SK-N-SH (cell line): ENCODE results near the gene TMEM95. TPM values are rescaled to one million over a fixed set of nuclear protein-coding genes. Genes with fewer than 3 reads are reported as not detected.

ENCODE experiments used
- CTCF ChIA-PET: fragments of 300-600, 350-600 bp; formaldehyde crosslinking; extraction: SDS; loops from one replicate; lab custom pipeline; 2021; lab: Yijun Ruan, JAX
- POLR2A ChIA-PET: fragments of 350-600 bp; sonication (Branson Sonifier 250); formaldehyde crosslinking; extraction: SDS; loops from one replicate; lab custom pipeline; 2020; ENCODE audit warnings: antibody characterized with exemption, inconsistent platforms; lab: Yijun Ruan, JAX
- DNase-seq: peaks from one replicate; pipeline ENCODE4 v3.0.0; 2012
- H2AFZ ChIP-seq: fragments of 200-600 bp; sonication (generic); 2 replicates; pipeline ENCODE4 v1.8.1; 2016; ENCODE audit warnings: antibody characterized with exemption, mild to moderate bottlenecking, low read depth
- H3F3A ChIP-seq: fragments of 200-600 bp; sonication (generic); replicated peaks from 2 replicates; pipeline ENCODE3; 2016; ENCODE audit warnings: antibody characterized with exemption, mild to moderate bottlenecking; ENCODE audit not compliant: insufficient read depth
- H3K27ac ChIP-seq, 2 experiments: fragments of 200-500 bp in 1 of 2; fragments of 200-600 bp in 1 of 2; sonication (Bioruptor generic) in 1 of 2; sonication (generic), shearing (Covaris generic) in 1 of 2; 2 replicates each; pipeline versions ENCODE4 v1.5.1 to v1.6.1; 2014 to 2016; ENCODE audit warnings: low read depth in 2 of 2, inconsistent platforms in 1 of 2, low read length in 1 of 2, mild to moderate bottlenecking in 1 of 2, mixed read lengths in 1 of 2
- H3K27me3 ChIP-seq: fragments of 200-600 bp; sonication (generic), shearing (Covaris generic); 2 replicates; pipeline ENCODE4 v1.6.1; 2016; ENCODE audit warnings: mixed run types; ENCODE audit not compliant: insufficient read depth
- H3K36me3 ChIP-seq, 2 experiments: fragments of 200-500 bp in 1 of 2; fragments of 200-600 bp in 1 of 2; sonication (Bioruptor generic) in 1 of 2; sonication (generic) in 1 of 2; replicated peaks in 1 of 2; 2 replicates each; pipeline versions ENCODE3 to v1.5.1; 2014 to 2016; ENCODE audit warnings: low read length in 1 of 2, mild to moderate bottlenecking in 1 of 2; ENCODE audit not compliant: insufficient read depth in 2 of 2, control insufficient read depth in 1 of 2
- H3K4me1 ChIP-seq, 2 experiments: fragments of 200-500 bp in 1 of 2; fragments of 200-600 bp in 1 of 2; sonication (Bioruptor generic) in 1 of 2; sonication (generic), shearing (Covaris generic) in 1 of 2; 2 replicates each; pipeline versions ENCODE4 v1.5.1 to v1.6.1; 2014 to 2016; ENCODE audit warnings: low read depth in 1 of 2, low read length in 1 of 2, mixed run types in 1 of 2; ENCODE audit not compliant: insufficient read depth in 2 of 2, control insufficient read depth in 1 of 2
- H3K4me2 ChIP-seq: fragments of 200-600 bp; sonication (generic), shearing (Covaris generic); 2 replicates; pipeline ENCODE4 v1.6.1; 2017; ENCODE audit warnings: mixed run types
- H3K4me3 ChIP-seq, 2 experiments: fragments of 200-500 bp in 1 of 2; fragments of 200-600 bp in 1 of 2; sonication (Bioruptor generic) in 1 of 2; sonication (generic), shearing (Covaris generic) in 1 of 2; 2 replicates each; pipeline versions ENCODE4 v1.5.1 to v1.8.1; 2014 to 2016; ENCODE audit warnings: low read depth in 2 of 2, inconsistent platforms in 1 of 2, low read length in 1 of 2, mild to moderate bottlenecking in 1 of 2, mixed read lengths in 1 of 2, moderate library complexity in 1 of 2
- H3K79me2 ChIP-seq: fragments of 200-600 bp; sonication (generic); 2 replicates; pipeline ENCODE4 v1.8.1; 2017; ENCODE audit warnings: mild to moderate bottlenecking; ENCODE audit not compliant: insufficient read depth
- H3K9ac ChIP-seq: fragments of 200-600 bp; sonication (generic); 2 replicates; pipeline ENCODE4 v1.6.1; 2017; ENCODE audit warnings: mixed run types
- H3K9me2 ChIP-seq: fragments of 200-600 bp; sonication (generic); 2 replicates; pipeline ENCODE4 v1.6.1; 2017; ENCODE audit warnings: mixed run types
- H3K9me3 ChIP-seq: fragments of 200-600 bp; sonication (generic); 2 replicates; pipeline ENCODE4 v1.6.1; 2017; ENCODE audit warnings: mixed run types, mild to moderate bottlenecking, moderate library complexity
- H4K20me1 ChIP-seq: fragments of 200-600 bp; sonication (generic); 2 replicates; pipeline ENCODE4 v1.6.1; 2017; ENCODE audit warnings: mild to moderate bottlenecking, mixed run types; ENCODE audit not compliant: insufficient read depth
- ELF1 ChIP-seq: IDR thresholded peaks from 2 replicates; pipeline ENCODE4 v1.4.0; 2012
- EP300 ChIP-seq, 2 experiments: IDR thresholded peaks; 2 replicates each; pipeline versions ENCODE4 v1.4.0 to v1.6.1; 2012; ENCODE audit warnings: borderline replicate concordance in 1 of 2, low read depth in 1 of 2, low read length in 1 of 2
- EZH2phosphoT487 ChIP-seq: fragments of 200-600 bp; sonication (generic); IDR thresholded peaks from 2 replicates; pipeline ENCODE4 v1.6.1; 2017; ENCODE audit warnings: low read depth, mixed run types, mild to moderate bottlenecking, antibody characterized with exemption, moderate library complexity, borderline replicate concordance
- FOSL2 ChIP-seq: IDR thresholded peaks from 2 replicates; pipeline ENCODE4 v1.4.0; 2012; ENCODE audit warnings: low read depth, mild to moderate bottlenecking, moderate library complexity, borderline replicate concordance
- FOXJ3 ChIP-seq: sonication (generic); formaldehyde crosslinking; IDR thresholded peaks from 2 replicates; pipeline ENCODE4 v1.5.1; 2020; ENCODE audit warnings: mild to moderate bottlenecking, missing genetic modification reagents
- FOXM1 ChIP-seq: IDR thresholded peaks from 2 replicates; pipeline ENCODE4 v1.4.0; 2012; ENCODE audit warnings: low read depth, mild to moderate bottlenecking
- GATA2 ChIP-seq: sonication (generic); formaldehyde crosslinking; IDR thresholded peaks from 2 replicates; pipeline ENCODE4 v1.5.0; 2020; ENCODE audit warnings: mild to moderate bottlenecking, missing genetic modification reagents
- RXRA ChIP-seq: IDR thresholded peaks from 2 replicates; pipeline ENCODE4 v1.4.0; 2012; ENCODE audit warnings: low read depth, mild to moderate bottlenecking, borderline replicate concordance
- TAF1 ChIP-seq: IDR thresholded peaks from 2 replicates; pipeline ENCODE4 v1.6.1; 2012; ENCODE audit warnings: low read depth, mild to moderate bottlenecking, low read length, moderate library complexity, borderline replicate concordance
- TCF12 ChIP-seq: IDR thresholded peaks from 2 replicates; pipeline ENCODE4 v1.4.0; 2012
- TEAD4 ChIP-seq: IDR thresholded peaks from 2 replicates; pipeline ENCODE4 v1.4.0; 2012; ENCODE audit warnings: mild to moderate bottlenecking, borderline replicate concordance; ENCODE audit not compliant: insufficient read depth
- USF2 ChIP-seq: fragments of 150-350 bp; IDR thresholded peaks from 2 replicates; pipeline ENCODE4 v1.6.1; 2017; ENCODE audit warnings: antibody characterized with exemption, low read length, low read depth, borderline replicate concordance
- WGBS: methylation state at CpG from one replicate; pipeline ENCODE4 v1.1.6; 2017; ENCODE audit warnings: low lambda C conversion rate; 5-methylcytosine and 5-hydroxymethylcytosine counted together
- polyA plus RNA-seq, 3 experiments: library from polyadenylated mRNA; depleted of rRNA; stranded (reverse); fragments of >200 nt; gene quantifications; 2 replicates each; pipeline ENCODE4 v1.2.3, GENCODE V29; 2012
- TF ChIP-seq, protein P1 (sequence below): IDR thresholded peaks from 2 replicates; pipeline ENCODE4; 2012
- TF ChIP-seq, protein P2 (sequence below): fragments of 200-600 bp; sonication (generic); IDR thresholded peaks from 2 replicates; pipeline ENCODE4 v1.6.1; 2017; ENCODE audit warnings: antibody characterized with exemption, mild to moderate bottlenecking, moderate library complexity

Gene TMEM95
- polyA plus RNA-seq, 1 of the 3 experiments (the other 2 are of a cell fraction), result not detected

- H3K9me3 ChIP-seq, result no peaks in the 10 kb centered on the region
- H2AFZ ChIP-seq, result no peak overlapping the region
- peak overlapping the region in 1 of 2 experiments; percentile 91; a peak in 1 of 4 replicates for H3K27ac ChIP-seq
- H3K9me2 ChIP-seq, result no peaks in the 10 kb centered on the region
- H3F3A ChIP-seq, result peaks cover 67% of the 10 kb centered on the region
- no peaks in the 10 kb centered on the region for H3K27me3 ChIP-seq
- peak overlapping the region; percentile 76 to 79 for H3K4me3 ChIP-seq
- ChIA-PET CTCF (interaction anchor here (0.6 to 2.6 kb wide), 6 partner anchors 13 to 602 kb away, joined by 3 to 7 read pairs (median 3); no protein-coding TSS in a partner anchor), POLR2A (interaction anchor here (0.7 to 1.2 kb wide), 4 partner anchors 10 to 90 kb away, joined by 3 to 6 read pairs (median 4); partner anchors contain the start of genes DLG4 and GABARAP)
- DNase-seq, result no peak
- 73% methylated on average over 12 of the region's 12 CpGs for whole genome bisulfite sequencing
- H3K9ac ChIP-seq, result peak overlapping the region; percentile 93; the same call in 1 of the 2 replicates
- H3K79me2 ChIP-seq, result peaks cover 69% of the 10 kb centered on the region
- peaks cover 62% of the 10 kb centered on the region for H4K20me1 ChIP-seq
- peak overlapping the region; percentile 90 for H3K4me2 ChIP-seq
- H3K36me3 ChIP-seq, result peaks cover 42 to 47% of the 10 kb centered on the region in 2 experiments
- TF ChIP-seq ELF1 (no peak), TAF1 (no peak), TEAD4 (no peak), GATA2 (CRISPR knock-in tag) (no peak), USF2 (no peak), EZH2phosphoT487 (no peak), FOSL2 (no peak), RXRA (no peak), EP300 (IDR thresholded peaks at IDR 0.05; ENCODE audit: borderline replicate concordance in 1 of 2, low read depth in 1 of 2, low read length in 1 of 2) (no peak), FOXJ3 (CRISPR knock-in tag) (no peak), FOXM1 (no peak), TCF12 (no peak)
- TF ChIP-seq, protein P1, sequence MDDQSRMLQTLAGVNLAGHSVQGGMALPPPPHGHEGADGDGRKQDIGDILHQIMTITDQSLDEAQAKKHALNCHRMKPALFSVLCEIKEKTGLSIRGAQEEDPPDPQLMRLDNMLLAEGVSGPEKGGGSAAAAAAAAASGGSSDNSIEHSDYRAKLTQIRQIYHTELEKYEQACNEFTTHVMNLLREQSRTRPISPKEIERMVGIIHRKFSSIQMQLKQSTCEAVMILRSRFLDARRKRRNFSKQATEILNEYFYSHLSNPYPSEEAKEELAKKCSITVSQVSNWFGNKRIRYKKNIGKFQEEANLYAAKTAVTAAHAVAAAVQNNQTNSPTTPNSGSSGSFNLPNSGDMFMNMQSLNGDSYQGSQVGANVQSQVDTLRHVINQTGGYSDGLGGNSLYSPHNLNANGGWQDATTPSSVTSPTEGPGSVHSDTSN, result no peak
- TF ChIP-seq, protein P2, sequence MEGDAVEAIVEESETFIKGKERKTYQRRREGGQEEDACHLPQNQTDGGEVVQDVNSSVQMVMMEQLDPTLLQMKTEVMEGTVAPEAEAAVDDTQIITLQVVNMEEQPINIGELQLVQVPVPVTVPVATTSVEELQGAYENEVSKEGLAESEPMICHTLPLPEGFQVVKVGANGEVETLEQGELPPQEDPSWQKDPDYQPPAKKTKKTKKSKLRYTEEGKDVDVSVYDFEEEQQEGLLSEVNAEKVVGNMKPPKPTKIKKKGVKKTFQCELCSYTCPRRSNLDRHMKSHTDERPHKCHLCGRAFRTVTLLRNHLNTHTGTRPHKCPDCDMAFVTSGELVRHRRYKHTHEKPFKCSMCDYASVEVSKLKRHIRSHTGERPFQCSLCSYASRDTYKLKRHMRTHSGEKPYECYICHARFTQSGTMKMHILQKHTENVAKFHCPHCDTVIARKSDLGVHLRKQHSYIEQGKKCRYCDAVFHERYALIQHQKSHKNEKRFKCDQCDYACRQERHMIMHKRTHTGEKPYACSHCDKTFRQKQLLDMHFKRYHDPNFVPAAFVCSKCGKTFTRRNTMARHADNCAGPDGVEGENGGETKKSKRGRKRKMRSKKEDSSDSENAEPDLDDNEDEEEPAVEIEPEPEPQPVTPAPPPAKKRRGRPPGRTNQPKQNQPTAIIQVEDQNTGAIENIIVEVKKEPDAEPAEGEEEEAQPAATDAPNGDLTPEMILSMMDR, result no peak
- TF ChIP-seq, all 33 proteins: peak for 0
- peaks cover 23 to 42% of the 10 kb centered on the region in 2 experiments for H3K4me1 ChIP-seq
These were observed 45.3 kb upstream of the TMEM95 start for GRCh38 chr17:7309628-7310027.
